Measurements from ENCODE around the gene PRPF6.

GRCh38 chr20:63943808-63944077 is 37.2 kb upstream of the PRPF6 start:
- TF ChIP-seq CTCF (IDR thresholded peaks at IDR 0.05): no peak
- no peak for TF ChIP-seq POLR2A (IDR thresholded peaks at IDR 0.05)
